HEK293 (cell line): Measurements from ENCODE around the gene HSD11B1.

Experiments
- CTCF ChIA-PET: fragments of 350-600 bp; formaldehyde crosslinking; extraction: SDS; loops from one replicate; lab custom pipeline; 2021; ENCODE audit warnings: antibody characterized with exemption; lab: Yijun Ruan, JAX
- POLR2A ChIA-PET: fragments of 300-600 bp; formaldehyde crosslinking; extraction: SDS; loops from one replicate; lab custom pipeline; 2020; ENCODE audit warnings: antibody characterized with exemption, inconsistent platforms; lab: Yijun Ruan, JAX
- H3K27ac ChIP-seq: fragments of 200-500 bp; sonication (Bioruptor generic); 2 replicates; pipeline ENCODE4 v1.5.1; 2014; ENCODE audit warnings: low read depth, low read length, control low read depth, inconsistent platforms; ENCODE audit errors: extremely low read depth
- H3K36me3 ChIP-seq, 2 experiments: fragments of 200-500 bp in 1 of 2; sonication (Bioruptor generic) in 1 of 2; 1 replicate in 1 of 2; 2 replicates in 1 of 2; pipeline ENCODE4 v1.5.1; 2014 to 2017; ENCODE audit warnings: inconsistent platforms in 2 of 2, low read length in 2 of 2; ENCODE audit not compliant: control insufficient read depth in 2 of 2, insufficient read depth in 1 of 2
- H3K4me1 ChIP-seq: fragments of 200-500 bp; sonication (Bioruptor generic); 2 replicates; pipeline ENCODE4 v1.5.1; 2014; ENCODE audit warnings: mild to moderate bottlenecking, low read length, inconsistent platforms; ENCODE audit not compliant: control insufficient read depth, insufficient read depth
- H3K4me3 ChIP-seq: 2 replicates; pipeline ENCODE4 v1.5.1; 2011; ENCODE audit warnings: low read depth, mild to moderate bottlenecking, control low read depth, low read length, moderate library complexity
- H3K9me3 ChIP-seq: fragments of 200-500 bp; sonication (Bioruptor generic); 2 replicates; pipeline ENCODE4 v1.5.1; 2014; ENCODE audit warnings: low read depth, low read length, inconsistent platforms; ENCODE audit not compliant: control insufficient read depth, insufficient read depth
- ATF2 ChIP-seq: fragments of 450-650 bp; formaldehyde crosslinking; IDR thresholded peaks from 2 replicates; pipeline ENCODE4 v1.5.1; 2016; ENCODE audit warnings: missing biosample characterization, missing genetic modification characterization, low read depth
- GLIS1 ChIP-seq: fragments of 450-650 bp; formaldehyde crosslinking; IDR thresholded peaks from 2 replicates; pipeline ENCODE4 v1.5.1; 2016; ENCODE audit warnings: missing biosample characterization, missing genetic modification characterization
- HIC1 ChIP-seq: fragments of 450-650 bp; formaldehyde crosslinking; IDR thresholded peaks from 2 replicates; pipeline ENCODE4 v1.5.1; 2016; ENCODE audit warnings: missing biosample characterization, missing genetic modification characterization
- PATZ1 ChIP-seq: fragments of 450-650 bp; formaldehyde crosslinking; IDR thresholded peaks from 2 replicates; pipeline ENCODE4 v1.5.1; 2016; ENCODE audit warnings: missing biosample characterization, missing genetic modification characterization
- PRDM10 ChIP-seq: fragments of 450-650 bp; formaldehyde crosslinking; IDR thresholded peaks from 2 replicates; pipeline ENCODE4 v1.5.1; 2016; ENCODE audit warnings: missing biosample characterization, missing genetic modification characterization
- ZBTB7A ChIP-seq: fragments of 450-650 bp; formaldehyde crosslinking; IDR thresholded peaks from 2 replicates; pipeline ENCODE4 v1.5.1; 2016; ENCODE audit warnings: low read depth, missing biosample characterization, missing genetic modification characterization
- ZEB2 ChIP-seq: fragments of 450-650 bp; formaldehyde crosslinking; IDR thresholded peaks from 2 replicates; pipeline ENCODE4 v1.5.1; 2016; ENCODE audit warnings: missing biosample characterization, missing genetic modification characterization
- ZNF121 ChIP-seq: fragments of 450-650 bp; formaldehyde crosslinking; IDR thresholded peaks from 2 replicates; pipeline ENCODE4 v1.5.1; 2016; ENCODE audit warnings: missing biosample characterization, missing genetic modification characterization
- ZNF132 ChIP-seq: fragments of 450-650 bp; formaldehyde crosslinking; IDR thresholded peaks from 2 replicates; pipeline ENCODE4 v1.5.1; 2017; ENCODE audit warnings: missing biosample characterization, missing genetic modification characterization, borderline replicate concordance
- ZNF155 ChIP-seq: fragments of 450-650 bp; formaldehyde crosslinking; IDR thresholded peaks from 2 replicates; pipeline ENCODE4 v1.5.1; 2016; ENCODE audit warnings: missing biosample characterization, missing genetic modification characterization
- ZNF157 ChIP-seq: fragments of 450-650 bp; formaldehyde crosslinking; IDR thresholded peaks from 2 replicates; pipeline ENCODE4 v1.5.1; 2016; ENCODE audit warnings: missing biosample characterization, missing genetic modification characterization
- ZNF19 ChIP-seq: fragments of 450-650 bp; formaldehyde crosslinking; IDR thresholded peaks from 2 replicates; pipeline ENCODE4; 2016; ENCODE audit warnings: missing biosample characterization, missing genetic modification characterization, low read depth
- ZNF302 ChIP-seq: fragments of 450-650 bp; formaldehyde crosslinking; IDR thresholded peaks from 2 replicates; pipeline ENCODE4 v1.5.1; 2016; ENCODE audit warnings: missing biosample characterization, missing genetic modification characterization, low read depth
- ZNF510 ChIP-seq: fragments of 450-650 bp; formaldehyde crosslinking; IDR thresholded peaks from 2 replicates; pipeline ENCODE4 v1.5.1; 2018; ENCODE audit warnings: mild to moderate bottlenecking, missing genetic modification characterization, missing biosample characterization; ENCODE audit not compliant: insufficient replicate concordance
- ZNF670 ChIP-seq: fragments of 450-650 bp; formaldehyde crosslinking; IDR thresholded peaks from 2 replicates; pipeline ENCODE4 v1.5.1; 2016; ENCODE audit warnings: missing biosample characterization, missing genetic modification characterization, low read depth
- ZNF747 ChIP-seq: fragments of 450-650 bp; formaldehyde crosslinking; IDR thresholded peaks from 2 replicates; pipeline ENCODE4 v1.5.1; 2016; ENCODE audit warnings: missing biosample characterization, missing genetic modification characterization
- ZNF777 ChIP-seq: fragments of 450-650 bp; formaldehyde crosslinking; IDR thresholded peaks from 2 replicates; pipeline ENCODE4 v1.5.1; 2017; ENCODE audit warnings: missing biosample characterization, missing genetic modification characterization, borderline replicate concordance
- ZXDB ChIP-seq: fragments of 450-650 bp; formaldehyde crosslinking; IDR thresholded peaks from 2 replicates; pipeline ENCODE4 v1.5.1; 2016; ENCODE audit warnings: missing biosample characterization, missing genetic modification characterization

HSD11B1 gene

GRCh38 chr1:209727286-209727685, 22.6 kb downstream of the HSD11B1 start (continued):
- TF ChIP-seq PRDM10 (tag by site-specific recombination) = no peak
- TF ChIP-seq ZNF19 (tag by site-specific recombination) = no peak
- no peak for TF ChIP-seq ZNF510 (tag by site-specific recombination)
- no peak for TF ChIP-seq ZNF157 (tag by site-specific recombination)

- Histone ChIP-seq H3K9me3 (no peaks in the 10 kb centered on the region), H3K27ac (no peak overlapping the region)
- TF ChIP-seq GLIS1 (tag by site-specific recombination) = no peak
- TF ChIP-seq HIC1 (tag by site-specific recombination) = no peak
- TF ChIP-seq ZNF132 (tag by site-specific recombination) = no peak
- TF ChIP-seq ZNF121 = no peak
- no peak for TF ChIP-seq ZXDB
- TF ChIP-seq PATZ1 (tag by site-specific recombination) = no peak
- no peak for TF ChIP-seq ZBTB7A
- TF ChIP-seq ZNF747 (tag by site-specific recombination) = no peak
- no peak for TF ChIP-seq ATF2
- TF ChIP-seq ZNF302 (tag by site-specific recombination) = no peak
- no peak for TF ChIP-seq ZEB2 (tag by site-specific recombination)
- TF ChIP-seq ZNF777 (tag by site-specific recombination) = no peak
- no peak for TF ChIP-seq ZNF670 (tag by site-specific recombination)
- TF ChIP-seq ZNF155 = no peak
- TF ChIP-seq, all 188 proteins: peak for 0
- CTCF ChIA-PET = interaction anchor here (1.4 to 2.3 kb wide), 4 partner anchors 9 to 162 kb away, joined by 3 to 10 read pairs (median 5); no protein-coding TSS in a partner anchor
- no peaks in the 10 kb centered on the region for H3K4me1 ChIP-seq
- no peaks in the 10 kb centered on the region for H3K36me3 ChIP-seq
- H3K4me3 ChIP-seq = no peak overlapping the region
- POLR2A ChIA-PET = no interaction called here
These were observed 23.1 kb downstream of the HSD11B1 start for GRCh38 chr1:209727785-209728184.
